HG03045 (cell line): Measurements from ENCODE around the gene FICD.

ENCODE experiments used
- ATAC-seq: cut with Tn5 transposase; IDR thresholded peaks from one replicate; pipeline ENCODE4 v1.9.1; 2021; ENCODE audit warnings: mild to moderate bottlenecking, moderate library complexity; ENCODE audit not compliant: unreplicated experiment

The FICD gene

DNA sequence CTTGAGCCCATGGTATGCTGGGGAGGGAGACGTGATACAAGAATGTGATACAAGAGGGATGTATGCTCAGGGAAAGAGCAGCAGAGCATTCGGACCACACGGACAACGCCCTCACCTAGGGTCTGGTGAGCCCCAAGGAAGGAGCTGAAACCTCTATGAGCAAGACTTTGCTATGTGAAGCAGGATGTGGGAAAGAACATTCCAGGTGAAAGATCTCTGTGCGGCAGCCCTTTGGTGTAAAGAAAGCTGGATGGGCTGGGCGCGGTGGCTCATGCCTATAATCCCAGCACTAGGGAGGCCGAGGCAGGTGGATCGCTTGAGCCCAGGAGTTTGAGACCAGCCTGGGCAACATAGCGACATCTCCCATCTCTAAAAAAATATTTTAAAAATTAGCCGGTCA, 16.9 kb upstream of the FICD start:
- ATAC-seq, result no peak

DNA sequence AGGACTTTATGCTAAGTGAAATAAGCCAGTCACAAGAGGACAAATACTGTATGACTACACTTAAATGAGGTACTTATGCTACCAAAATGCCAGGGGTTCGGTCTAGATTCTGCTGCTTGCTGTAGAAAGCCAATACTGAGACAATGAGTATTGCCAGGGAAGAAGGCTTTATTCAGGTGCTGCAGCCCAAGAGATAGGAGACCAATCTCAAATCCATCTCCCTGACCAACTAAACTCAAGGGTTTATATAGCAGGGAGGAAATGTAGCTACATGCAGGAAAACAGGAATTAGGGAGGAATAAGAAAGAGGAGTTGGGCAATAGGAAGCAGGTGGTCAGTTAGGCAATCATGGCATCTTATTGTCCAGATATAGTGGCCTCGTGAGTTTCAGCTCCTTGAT, 12.2 kb upstream of the FICD start:
- ATAC-seq, result no peak

DNA sequence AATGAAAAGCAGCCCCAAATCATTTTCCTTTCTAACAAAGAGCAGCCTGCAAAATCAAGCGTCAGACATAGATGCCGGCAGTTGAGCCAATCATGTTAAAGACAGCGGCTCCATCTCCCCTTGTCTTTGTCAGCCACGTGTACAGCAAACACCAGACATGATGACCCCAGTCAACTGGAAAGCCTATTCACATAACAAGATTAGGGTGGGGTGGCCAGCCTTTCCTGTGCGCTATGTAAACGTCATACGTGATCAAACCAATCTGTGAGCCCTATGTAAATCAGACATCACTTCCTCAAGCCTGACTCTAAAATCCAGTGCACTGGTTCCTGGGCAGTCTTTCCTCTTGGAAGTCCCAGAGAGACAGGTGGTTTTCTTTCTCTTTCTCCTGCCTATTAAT, 9.9 kb upstream of the FICD start:
- no peak for ATAC-seq

DNA sequence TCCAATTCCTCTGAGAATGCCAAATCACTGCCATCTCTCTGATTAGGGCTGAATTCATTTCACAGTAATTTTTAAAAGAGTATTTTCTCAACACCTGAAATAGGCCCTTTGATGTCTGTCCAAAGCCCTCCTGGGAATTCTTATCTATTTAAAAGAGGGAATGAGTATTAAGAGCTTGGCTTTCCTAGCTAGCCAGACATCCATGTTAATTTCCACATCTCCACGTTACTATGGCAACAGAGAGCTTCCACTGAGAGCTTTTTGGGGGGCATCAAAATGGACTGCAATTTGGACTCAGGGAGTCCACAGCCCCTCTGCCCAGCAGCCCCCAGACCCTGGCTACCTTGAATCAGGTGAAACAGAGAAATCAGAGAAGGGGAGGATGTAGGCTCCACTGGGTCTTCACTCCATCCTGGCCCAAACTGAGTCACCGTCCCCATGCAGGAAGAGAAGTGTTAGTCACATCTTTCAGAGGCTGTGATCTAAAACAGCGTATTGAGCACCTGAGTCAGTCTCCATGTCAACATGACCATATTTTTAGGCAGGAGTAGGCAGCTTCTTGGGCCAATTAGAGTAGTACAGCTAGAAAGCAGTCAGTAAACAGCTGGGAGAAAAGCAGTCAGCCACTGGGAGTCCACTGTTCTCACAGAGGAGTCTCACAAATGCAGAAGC, 7.0 kb upstream of the FICD start:
- ATAC-seq, result no peak

DNA sequence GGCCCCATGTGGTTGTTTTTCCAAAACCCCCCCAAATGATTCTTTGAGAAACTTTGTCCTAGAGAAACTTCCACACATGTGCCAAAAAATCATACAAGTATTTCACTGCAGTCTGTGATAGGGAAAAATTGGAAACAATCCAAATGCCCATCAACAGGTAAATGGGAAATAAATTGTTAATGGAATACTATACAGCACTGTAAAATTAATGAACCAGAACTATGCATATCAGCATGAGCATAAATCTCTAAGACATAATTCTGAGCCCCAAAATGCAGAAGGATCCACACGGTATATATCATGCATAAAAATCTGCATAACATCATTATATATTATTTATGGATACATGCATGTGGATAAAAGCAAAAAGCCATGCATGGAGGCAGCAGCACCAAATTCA, 5.3 kb upstream of the FICD start:
- no peak for ATAC-seq

DNA sequence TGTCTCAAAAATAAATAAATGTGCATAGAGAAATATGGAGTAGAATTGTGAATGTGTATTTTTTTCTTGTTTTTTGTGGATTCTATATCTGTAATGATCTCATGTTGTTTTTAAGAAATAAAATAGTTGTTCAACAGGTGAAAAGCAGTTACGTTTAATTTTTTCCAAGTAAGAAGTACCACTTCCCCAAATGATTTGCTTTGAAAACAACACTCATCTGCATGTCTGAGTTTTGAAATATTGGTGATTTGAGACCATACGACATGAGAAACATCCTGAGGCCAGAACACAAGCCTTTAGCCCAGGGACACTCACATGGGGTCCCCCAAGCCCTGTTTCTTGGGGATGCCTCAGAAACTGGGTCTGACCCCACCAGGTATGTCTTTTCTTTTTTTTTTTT, 4.2 kb upstream of the FICD start:
- no peak for ATAC-seq

DNA sequence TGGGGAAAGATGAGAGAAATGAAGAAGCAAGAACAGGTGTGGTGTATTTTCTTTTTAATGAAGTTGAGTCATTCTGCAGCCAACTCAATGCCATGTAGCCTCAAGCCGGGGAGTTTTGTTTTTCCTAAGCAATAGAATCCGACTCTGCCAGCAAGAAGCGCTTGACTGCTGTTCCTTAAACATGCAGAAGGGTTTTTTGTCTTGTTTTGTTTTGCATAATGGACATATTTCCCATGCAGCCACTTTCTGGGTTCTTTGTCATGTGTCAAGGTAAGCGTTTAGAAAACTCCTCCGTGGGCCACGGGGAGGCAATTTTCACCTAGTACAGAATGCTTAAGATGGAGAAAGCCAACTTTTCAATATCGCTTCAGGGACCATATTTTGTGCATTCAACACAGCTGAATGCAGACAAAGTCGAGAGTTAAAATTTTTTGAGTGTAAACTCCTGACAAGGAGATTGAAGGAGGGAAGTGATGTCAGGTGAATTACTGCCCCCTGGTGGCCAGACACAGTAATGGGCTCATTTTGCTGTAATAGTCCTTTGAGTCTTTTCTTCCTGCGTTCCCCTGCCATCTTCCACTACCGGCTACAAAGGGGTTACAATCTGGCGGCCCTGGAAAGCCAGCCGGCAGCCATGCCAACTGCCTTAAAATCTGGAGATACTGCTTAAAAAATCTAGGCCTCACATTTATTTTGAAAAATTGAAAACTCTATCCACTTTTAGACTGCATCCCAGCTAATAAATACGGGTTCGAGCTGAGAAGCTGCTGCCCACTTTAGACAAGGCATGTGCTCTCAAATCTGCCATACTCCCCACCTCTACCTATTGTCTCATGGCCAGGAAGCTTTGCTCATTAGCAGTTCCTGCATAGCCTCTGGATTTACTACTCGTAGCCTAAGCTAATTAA, 3.2 kb upstream of the FICD start:
- no peak for ATAC-seq

DNA sequence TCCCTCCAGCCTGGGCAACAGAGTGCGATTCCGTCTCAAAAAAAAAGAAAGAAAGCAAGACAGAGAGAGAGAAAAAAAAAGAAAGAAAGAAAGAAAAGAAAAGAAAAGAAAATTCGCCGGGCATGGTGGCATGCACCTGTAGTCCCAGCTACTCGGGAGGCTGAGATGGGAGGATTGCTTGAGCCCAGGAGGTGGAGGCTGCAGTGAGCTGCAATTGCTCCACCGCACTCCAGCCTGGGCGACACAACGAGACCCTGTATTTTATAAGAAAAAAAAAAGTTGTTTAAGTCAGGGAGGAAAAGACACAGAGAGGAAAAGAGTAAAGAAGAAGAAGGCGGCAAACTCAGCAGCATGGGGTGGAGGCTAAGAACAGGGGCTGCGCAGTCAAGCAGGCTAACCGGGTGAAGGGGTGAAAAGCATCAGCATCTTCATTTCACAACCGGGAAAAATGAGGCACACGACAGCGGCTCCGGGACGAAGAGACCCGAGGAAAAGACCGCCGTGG, 557 bp upstream of the FICD start:
- ATAC-seq, result peak; percentile 4

DNA sequence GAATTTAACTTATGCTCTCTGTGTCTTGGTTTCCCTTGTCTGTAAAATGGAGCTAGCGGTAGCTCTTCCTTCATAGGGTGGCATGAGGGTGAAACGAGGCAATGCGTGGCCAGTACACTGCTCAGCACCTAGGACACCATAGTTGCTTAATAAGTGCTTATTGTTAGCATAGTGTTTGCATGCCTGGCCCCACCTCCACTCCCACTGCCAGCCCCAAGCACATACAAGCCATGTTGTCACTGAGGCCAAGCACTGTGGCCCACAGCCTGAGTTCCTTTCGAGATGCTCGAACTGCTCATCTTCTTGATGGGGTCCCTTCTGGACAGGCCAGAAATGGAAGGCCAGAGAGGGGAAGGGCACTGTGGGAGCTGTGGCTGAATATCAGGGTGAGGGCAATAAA, 839 bp downstream of the FICD start:
- ATAC-seq, result no peak

DNA sequence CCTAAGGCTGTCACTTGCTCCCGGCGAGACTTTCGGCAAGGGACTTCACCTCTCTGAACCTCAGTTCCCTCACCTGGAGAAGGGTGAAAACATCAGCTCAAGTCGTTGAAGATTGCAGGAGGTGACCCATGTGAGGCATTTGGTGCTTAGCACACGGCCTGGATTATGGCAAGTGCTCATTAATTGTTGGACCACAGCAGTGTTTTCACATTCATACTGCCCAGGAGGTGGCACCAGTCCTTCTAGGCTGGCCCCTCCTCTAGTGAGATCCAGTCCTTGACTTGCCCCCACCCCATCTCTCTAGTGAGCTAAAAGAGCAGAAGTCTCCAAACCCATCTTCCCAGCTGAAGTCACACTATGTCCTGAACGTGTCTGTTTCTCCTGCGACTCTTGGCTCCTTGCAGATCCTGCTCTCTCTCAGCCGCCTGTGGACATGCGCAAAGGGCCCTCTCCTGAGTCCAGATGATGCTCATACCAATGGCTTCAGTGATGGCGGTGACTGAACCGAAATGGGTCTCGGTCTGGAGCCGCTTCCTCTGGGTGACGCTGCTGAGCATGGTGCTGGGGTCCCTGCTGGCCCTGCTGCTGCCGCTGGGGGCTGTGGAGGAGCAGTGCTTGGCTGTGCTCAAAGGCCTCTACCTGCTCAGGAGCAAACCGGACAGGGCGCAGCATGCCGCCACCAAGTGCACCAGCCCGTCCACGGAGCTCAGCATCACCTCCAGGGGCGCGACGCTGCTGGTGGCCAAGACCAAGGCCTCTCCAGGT, 1.6 kb downstream of the FICD start:
- ATAC-seq, result no peak

DNA sequence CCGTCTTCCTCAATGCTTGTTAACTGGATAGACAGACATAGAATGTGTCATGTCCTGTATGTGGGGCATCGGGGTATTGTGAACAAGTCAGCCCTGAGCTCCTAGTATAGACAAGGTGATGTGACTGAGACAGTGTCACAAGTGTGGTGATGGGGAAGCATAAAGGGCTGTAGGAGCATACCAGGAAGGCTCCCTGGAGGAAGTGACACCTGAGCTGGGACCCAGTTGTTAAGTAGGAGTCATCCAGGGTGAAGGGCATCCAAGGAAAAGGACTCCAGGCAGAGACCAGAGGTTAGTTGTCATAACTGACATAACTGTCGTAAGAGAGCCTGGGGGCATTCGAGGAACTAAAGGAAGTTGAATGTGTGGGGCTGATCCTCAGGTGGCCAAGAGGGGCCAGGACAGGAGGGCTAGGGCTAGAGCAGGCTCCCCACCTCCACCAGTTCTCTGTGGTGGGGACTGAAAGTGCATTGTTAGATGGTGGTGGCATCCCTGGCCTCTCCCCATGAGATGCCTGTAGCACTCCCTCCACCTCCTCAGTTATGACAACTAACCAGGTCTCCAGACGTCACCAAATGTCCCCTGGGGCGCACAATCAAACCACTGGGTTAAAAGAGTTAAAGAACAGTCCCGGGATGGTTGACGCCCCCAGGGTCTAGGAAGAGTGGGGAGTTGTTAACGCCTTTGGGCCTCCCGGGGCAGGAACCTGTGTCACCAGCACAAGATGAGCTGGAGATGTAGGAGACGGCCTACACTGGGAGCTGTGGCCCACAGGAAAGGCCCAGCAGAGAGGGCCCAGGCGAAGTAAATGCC, 2.4 kb downstream of the FICD start:
- ATAC-seq, result no peak

DNA sequence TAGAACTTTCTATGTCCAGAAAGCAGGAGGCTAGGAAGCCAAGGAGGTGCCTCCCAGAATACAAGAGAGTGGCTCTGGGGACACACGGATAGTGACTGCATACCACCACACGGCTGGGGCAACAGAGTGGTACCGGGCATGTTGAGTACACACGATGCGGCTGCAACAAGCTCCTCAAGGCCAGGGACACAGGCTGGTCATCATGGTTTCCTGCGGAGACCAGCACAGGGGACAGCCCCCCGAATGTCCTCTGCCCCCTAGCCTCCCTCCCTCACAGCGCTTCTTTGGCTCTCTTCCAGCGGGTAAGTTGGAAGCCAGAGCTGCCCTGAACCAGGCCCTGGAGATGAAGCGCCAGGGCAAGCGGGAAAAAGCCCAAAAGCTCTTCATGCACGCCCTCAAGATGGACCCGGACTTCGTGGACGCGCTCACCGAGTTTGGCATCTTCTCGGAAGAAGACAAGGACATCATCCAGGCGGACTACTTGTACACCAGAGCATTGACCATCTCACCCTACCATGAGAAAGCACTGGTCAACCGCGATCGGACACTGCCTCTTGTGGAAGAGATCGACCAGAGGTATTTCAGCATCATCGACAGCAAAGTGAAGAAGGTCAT, 3.1 kb downstream of the FICD start:
- no peak for ATAC-seq

DNA sequence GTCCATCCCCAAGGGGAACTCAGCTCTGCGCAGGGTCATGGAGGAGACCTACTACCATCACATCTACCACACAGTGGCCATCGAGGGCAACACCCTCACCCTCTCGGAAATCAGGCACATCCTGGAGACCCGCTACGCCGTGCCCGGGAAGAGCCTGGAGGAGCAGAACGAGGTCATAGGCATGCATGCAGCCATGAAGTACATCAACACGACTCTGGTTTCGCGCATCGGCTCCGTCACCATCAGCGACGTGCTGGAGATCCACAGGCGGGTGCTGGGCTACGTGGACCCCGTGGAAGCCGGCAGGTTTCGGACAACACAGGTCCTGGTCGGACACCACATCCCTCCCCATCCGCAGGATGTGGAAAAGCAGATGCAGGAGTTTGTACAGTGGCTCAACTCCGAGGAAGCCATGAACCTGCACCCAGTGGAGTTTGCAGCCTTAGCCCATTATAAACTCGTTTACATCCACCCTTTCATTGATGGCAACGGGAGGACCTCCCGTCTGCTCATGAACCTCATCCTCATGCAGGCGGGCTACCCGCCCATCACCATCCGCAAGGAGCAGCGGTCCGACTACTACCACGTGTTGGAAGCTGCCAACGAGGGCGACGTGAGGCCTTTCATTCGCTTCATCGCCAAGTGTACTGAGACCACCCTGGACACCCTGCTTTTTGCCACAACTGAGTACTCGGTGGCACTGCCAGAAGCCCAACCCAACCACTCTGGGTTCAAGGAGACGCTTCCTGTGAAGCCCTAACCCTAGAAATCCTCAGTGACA, 3.8 kb downstream of the FICD start:
- no peak for ATAC-seq

DNA sequence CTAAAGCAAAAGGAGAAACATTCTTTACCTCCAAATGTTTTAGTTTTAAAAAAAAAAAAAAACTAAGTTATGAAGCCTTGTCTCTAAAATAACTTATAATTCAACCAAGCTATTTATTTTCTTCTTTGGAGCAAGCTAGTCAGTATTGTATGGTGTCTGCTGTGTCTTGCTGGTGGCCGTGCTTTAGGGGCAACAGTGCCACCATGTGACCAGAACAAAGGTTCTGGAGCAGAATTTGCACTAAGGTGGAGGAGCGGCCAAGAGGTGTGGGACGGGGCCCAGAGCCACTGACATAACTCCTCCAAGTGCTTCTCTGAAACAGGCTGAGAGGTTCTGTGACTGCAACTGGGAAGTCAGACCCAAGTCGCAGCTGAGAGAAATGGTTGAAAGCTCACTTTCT, 4.5 kb downstream of the FICD start:
- no peak for ATAC-seq

DNA sequence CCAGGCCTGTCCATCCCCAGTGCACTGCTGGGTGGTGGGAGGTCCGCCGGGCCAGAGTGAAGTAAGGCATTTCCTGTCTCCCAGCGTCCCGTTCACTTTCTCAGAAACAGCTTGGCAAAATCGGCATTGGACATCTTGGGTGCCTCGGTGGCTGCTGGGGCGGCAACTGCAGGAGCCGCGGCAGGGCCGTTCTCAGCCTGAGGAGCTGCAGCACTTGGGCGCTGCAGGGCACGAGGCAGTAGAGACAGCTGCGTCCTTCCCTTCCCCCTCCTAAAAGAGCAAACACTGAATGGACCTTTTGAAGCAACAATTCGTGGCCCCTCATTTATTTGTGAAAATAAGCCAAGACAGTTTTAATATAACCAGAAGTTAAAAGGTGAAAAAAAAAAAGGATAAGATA, 8.3 kb downstream of the FICD start:
- no peak for ATAC-seq

DNA sequence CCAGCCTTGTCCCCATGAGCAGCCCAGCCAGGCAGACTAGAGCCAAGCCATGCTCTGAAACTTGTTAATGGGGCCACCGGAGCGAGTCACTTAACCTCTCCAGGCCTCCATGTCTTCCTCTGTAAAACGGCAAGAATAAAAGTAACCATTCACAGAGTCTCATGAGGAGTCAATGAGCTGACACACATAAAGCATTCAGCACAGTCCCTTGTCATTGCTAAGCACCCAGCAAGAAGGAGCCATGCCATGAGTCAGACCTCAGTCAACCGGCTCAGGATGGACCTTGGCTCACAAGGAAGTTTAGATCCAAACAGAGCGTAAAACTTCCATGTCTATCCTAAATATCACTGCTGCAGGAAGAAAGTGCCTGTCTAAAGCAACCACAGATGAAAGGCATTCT, 10.6 kb downstream of the FICD start:
- no peak for ATAC-seq

DNA sequence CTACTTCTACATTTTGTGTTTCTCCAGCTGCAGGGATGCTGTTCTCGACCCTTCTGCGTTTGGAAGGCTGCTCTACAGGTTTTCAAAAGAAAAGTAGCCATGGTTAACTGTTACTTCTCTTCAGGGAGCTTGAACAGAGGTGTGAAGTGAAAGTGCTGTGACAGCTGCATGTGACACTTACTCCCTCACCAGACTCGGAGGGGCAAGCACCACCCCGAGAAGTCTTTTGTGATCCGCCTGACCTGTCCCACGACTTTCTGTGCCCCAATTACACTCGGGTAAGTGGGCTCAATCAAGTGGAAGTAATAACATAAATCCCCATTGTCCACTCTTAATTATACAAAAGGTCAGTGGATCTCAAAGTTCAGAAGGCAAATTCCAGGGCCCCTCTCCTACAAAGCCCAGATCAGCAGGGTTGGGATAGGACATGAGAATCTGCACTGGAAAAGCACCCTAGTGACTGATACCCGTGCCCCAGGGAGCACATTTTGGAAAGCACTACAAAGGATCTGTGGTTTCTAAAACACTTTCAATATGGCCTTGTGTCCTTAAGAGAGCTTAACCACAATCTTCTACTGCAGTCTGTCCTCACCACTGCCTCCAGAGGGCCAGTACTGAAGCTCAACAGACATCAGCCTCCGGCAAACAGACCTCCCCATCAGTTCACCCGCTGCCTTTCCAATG, 11.5 kb downstream of the FICD start:
- ATAC-seq, result no peak

DNA sequence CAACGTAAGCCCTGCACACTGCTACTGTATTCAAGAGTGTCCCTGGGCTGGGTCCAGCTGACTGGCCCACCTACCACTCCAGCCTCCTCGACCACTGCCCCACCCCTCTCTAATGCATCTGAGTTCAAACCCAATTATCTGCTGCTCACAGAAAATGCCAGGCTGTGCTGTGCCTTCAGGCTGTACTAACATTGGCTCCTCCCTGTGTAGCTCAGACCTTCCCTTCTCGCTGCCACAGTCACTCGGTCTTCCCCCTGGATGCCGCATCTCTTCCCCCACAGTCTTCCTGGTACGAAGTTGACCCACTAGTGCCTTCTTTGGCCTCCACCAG, 12.1 kb downstream of the FICD start:
- ATAC-seq, result no peak

DNA sequence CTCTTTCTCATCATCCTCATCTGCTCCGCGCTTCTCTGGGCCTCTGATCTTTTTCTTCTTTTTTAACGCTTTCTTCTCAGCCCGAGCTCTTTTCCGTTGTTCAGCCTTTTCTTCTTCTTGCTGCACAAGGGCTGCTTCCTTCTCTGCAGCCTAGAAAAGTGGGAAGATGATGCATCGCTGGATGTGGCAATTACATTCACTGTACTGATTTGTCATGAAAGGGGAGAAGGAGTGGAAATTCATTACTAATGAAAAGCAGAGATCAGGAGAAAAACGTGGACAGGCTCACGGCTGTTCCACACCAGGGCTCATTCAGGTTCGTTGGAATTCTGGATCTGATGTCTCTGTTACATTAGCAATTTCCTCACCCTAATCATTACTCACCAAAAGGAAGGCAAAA, 15.1 kb downstream of the FICD start:
- ATAC-seq, result no peak
